GM11168 (cell line): ENCODE data around the gene NEDD4L.
"Not testable (repeated sequence)": the region's sequence is repeated elsewhere in the genome, so short reads cannot be mapped to it uniquely, and the experiment has no call there.

Experiments
- in situ Hi-C: fragments of 300-500 bp; cut with MboI; formaldehyde crosslinking; loops from one replicate; pipeline ENCODE4 v1.12.0; 2022; ENCODE audit warnings: low sequenced_read_pairs; ENCODE audit not compliant: unreplicated experiment

The NEDD4L gene

DNA sequence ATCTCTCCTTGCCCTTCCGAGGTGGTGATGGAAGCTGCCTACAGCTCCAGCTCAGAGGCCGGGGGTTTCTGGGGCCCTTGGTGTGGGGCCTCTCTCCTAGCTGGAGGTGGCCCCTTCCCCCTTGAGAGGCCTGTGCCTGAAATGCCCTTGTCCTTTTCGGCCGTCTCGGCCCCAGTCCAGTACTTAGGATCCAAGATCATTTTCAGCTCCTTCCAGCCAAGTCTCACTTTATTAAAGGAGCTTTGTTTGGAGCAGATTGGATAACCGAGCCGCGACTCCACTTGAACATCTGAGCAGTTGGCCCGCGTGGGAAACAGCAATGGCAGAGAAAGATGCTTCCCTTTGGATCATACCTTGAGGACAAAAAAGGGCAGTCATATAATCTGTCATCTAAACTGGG lies 125.0 kb downstream of the NEDD4L start:
- in situ Hi-C loops: no loop called here

DNA sequence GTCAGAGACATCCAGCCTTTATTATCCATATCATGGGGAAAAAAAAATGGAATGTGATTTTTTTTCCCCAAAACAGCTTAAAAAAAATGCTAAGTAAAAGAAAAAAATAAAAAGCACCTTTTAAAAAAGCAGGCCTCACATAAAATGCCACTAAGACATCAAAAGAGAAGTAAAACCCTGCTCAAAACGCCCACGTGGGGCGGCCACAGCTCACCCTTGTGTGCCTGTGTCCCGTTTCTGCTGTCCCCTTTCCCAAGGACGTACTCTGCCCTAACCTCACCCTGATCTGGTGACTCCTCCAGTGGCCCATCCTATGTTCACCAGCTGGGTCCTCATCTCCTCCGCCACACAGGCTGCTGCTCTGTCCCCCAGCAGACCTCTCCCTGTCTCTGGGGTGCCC lies 125.4 kb downstream of the NEDD4L start:
- in situ Hi-C loops: no loop called here

DNA sequence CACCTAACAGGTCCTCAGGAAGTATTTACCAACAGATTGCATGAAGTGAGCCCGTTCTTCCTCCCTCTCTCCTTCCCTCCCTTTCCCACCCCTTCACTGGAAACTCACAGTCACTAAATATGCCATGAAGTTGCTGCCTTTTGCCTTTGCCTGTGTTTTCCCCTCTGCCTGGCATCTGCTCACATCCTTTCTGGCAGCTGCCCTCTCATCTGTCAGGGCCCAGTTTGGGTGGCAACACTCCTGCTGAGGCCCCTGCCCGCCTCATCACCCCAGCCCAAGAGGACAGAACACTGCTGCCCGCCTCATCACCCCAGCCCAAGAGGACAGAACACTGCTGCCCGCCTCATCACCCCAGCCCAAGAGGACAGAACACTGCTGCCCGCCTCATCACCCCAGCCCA lies 126.0 kb downstream of the NEDD4L start:
- in situ Hi-C loops: not testable (repeated sequence)

DNA sequence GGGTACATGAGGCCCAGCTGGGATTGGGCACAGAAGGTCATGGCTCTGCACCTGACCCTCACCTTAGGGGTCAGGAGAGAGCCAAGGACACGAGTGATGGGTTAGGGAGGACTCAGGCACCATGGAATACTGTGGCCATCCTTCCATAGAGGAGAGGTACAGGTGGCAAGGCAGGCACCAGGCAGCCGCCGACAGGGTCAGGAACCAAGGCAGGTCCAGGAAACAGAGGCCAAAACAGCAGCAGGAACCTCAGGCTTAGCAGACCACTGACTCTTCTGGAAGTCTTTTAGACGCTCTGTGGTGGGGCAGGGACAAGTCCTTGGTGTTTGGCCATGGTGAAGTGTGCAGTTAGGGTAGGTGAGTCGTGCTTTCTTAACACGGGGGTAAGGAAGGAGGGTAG lies 128.0 kb downstream of the NEDD4L start:
- in situ Hi-C loops: no loop called here

DNA sequence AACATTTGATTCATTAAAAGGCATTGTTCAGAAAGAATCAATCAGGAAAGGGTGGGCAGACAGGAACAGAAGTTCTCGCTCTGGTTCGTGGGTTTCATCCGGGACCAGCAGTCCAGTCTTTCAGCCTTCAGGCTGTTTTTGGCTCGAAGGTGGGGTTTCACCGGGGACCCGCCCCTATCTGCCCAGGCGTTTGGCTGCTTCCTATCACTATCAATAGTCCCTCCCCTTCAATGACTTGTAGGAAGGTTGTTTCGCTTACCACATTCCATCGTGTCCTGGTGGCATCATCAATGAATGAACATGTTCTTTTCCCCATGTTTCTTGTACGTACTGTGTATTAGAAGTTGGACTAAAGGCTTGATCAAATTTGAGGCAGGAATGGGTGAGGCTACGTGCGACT lies 130.3 kb downstream of the NEDD4L start:
- in situ Hi-C loops: no loop called here

DNA sequence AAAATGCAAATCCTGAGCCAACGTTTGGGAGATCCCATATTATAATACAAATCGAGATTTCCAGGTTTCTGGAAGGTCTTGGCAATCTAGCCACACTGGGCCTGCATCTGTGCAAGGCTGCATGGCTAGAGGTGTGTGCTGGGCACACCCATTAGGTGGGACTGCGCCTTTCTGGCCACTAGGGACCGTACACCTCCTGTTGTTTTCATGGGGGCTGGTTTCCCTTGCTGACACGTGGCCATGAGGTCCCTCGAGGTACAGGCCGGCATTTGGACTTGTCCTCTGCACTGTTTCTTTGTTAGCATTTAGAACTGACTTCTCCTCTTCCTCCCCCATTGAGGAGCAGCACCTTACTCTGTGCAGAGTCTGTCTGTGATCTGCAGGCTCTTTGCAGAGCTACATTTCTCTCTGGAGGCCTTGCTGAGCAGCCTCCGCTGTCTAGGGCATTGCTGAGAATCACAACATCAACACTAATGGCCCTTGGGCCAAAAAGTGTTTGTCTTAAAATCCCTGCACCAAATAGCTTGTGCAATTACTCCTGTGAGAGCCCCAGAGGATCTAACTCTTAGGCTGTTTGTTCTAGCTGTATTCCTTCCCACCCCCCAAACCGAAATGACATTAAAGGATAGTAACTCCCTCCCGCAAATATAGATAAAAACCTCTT lies 131.2 kb downstream of the NEDD4L start:
- in situ Hi-C loops: no loop called here

DNA sequence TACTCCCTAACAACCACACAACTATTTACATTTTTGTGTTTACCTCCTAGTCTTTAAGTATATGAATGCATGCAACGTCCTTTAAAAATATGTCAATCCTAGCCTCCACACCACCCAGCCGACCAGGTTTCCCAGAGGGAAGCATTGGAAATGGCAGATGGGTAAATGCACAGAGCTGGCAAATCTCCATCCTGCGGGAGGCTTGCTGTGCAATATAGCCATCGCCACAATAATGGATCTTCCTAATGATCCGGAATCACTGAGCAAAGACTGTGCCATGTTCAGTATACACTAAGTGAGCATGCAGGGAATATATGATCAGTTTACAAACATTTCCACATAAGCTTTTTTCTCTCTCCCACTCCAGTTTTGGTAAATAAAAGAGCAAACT lies 131.8 kb downstream of the NEDD4L start:
- in situ Hi-C loops: no loop called here

DNA sequence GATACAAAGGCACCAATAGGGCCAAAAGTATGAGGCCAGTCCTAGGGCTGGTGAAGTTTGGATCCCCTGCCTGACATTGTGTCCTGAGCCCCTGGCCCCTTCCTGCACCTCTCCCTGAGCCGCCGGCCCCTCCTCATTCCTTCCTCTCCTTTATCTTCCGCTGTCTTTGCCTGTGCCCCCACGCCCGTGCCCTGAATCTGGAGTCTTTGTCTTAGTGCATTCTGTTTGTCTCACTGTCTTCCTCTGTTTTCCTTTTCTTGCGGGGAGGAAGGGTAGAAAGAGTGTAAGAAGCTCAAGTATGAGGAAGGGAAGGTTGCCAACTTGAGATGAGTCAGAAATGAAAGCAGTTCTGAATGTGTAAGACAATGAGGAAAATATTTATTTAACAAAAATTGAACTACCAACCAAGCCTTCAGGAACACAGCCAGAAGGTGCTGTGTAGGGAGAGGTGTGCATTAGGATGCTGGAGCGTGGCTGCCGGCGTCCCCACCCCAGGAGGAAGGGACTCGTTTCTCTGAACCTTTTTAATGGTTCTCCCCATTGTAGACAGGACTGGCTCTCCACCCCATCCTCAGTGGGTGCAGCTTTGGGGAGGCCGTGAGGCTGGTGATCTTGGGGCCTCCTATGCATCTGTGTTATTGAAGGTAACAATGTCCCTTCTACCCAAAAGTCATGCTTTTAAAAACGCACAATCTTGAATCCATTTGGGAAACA lies 133.1 kb downstream of the NEDD4L start:
- in situ Hi-C loops: no loop called here

DNA sequence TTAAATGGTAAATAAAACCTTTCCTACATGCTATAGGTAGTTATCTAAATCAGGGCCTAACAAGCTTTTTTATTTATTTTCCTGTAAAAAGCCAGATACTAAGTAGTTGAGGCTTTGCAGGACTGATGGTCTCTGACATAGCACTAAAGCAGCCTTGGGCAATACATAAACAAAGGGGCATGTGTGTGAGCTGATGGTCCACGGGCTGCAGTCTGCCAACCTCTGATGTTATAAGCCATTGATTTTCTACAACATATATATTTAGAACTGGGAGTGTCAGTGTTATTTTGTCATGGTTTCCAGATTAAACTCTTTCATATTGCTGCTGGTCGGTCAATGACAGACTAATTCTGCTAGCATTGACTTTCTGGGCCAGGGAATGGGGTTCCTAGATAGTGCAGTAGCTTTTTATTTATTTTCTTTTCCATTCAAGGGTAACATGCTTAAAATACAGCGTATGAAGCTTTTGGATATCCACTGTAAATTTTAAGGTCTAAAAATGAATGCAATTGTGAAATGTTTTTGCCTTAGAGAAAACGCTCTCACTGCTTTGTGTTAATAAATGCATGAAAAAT lies 134.0 kb downstream of the NEDD4L start:
- in situ Hi-C loops: no loop called here

DNA sequence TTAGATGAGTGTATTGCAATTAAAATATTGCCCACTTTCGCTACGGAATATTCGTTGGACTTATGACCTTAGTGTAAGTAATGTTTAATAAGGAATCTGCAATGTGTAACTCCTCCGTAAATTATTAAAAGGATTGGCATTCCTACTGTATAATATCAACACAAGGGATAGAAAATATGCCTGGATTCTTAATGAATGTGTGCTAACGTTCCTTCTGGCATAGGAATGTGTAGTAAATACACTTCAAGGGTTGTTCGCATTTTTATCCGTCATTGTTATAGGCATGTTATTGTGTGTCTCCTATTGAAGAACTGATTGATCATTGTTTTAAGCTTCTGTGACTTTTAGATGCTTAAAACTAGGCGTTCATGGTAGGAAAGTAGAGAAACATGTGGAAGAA lies 134.5 kb downstream of the NEDD4L start:
- in situ Hi-C loops: no loop called here

DNA sequence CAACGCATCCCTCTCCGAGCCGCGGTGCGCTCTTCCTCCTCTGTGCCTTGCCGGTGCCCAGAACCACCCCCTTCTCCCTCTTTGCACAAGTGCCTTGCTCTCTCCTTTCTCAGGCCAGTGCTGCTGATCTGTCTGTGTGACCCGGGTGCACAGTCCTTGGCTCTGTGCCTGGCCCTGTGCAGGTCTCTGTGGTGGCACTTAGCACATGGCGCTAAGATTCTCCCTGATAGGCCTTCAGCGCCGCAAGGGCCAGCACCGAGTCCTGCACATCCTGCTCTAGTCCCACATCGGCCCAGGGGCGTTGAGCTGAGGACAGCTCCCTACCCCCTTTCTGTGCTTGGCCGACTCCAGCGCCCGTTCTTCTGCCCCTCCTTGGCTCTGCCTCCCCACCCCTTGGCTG lies 136.1 kb downstream of the NEDD4L start:
- in situ Hi-C loops: no loop called here

DNA sequence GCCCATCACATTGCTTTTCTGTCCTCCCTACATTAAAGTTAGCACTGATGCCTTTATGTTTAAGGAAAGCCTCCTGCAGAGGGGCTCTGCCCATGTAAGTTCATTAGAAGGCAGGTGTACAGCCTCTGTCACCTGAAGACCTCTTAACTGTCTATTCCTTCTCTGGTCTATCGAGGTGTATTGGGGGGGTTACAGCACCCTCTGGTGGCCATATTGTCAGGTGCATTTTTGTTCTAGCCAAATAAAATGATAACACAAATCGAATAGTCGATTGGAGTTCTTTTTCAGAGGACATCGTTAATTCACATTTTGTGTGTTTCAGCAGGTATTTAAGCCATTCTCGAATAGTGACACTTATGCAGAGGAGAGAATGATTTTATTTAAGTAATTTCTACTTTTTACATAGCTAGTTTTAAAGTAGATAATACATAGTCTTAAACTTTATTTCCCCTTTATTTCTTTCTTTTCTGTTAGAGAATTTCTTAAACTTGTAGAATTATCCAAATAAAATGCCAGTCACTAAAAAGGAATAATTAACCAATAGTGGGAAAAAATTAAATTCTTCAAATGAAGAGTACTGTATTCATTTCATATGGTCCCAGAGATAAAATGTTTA lies 136.8 kb downstream of the NEDD4L start:
- in situ Hi-C loops: no loop called here

DNA sequence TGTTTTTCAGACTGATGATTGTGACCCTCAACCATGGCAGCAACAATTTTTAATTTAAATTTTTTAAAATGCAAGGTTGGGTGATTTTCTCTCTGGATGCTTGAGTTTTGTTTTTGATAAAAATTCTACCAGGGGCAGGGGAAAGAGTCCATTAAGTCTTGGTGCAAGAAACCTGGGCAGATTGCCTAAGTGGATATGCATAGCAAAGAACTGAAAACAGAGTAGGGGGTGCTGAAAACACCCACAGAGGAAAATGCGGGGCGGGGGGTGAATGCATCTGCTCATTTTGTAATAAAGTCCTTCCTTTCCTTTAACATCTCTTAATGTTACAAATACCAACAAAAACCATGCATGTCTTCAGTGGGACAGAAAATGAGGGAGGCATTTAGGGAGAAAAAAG lies 138.0 kb downstream of the NEDD4L start:
- in situ Hi-C loops: no loop called here

DNA sequence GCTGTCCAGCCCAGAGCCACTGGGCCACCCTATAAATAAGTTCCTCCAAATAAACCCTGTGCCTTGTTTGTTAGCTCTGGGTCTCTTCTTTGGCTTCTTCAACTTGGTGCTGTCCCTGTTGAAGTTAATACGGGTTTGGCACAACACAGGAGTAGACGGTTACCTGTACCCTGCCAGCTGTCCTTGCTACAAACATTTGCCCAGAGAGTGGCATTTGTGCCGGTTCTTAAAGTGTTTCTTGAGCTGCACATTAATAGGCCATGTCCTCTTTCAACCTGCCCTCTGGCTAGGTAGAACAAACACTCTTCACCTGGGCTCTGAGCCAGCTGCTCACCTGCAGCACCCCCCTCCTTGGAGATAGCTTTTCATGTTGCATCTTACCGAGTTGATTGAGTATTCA lies 139.2 kb downstream of the NEDD4L start:
- in situ Hi-C loops: no loop called here

DNA sequence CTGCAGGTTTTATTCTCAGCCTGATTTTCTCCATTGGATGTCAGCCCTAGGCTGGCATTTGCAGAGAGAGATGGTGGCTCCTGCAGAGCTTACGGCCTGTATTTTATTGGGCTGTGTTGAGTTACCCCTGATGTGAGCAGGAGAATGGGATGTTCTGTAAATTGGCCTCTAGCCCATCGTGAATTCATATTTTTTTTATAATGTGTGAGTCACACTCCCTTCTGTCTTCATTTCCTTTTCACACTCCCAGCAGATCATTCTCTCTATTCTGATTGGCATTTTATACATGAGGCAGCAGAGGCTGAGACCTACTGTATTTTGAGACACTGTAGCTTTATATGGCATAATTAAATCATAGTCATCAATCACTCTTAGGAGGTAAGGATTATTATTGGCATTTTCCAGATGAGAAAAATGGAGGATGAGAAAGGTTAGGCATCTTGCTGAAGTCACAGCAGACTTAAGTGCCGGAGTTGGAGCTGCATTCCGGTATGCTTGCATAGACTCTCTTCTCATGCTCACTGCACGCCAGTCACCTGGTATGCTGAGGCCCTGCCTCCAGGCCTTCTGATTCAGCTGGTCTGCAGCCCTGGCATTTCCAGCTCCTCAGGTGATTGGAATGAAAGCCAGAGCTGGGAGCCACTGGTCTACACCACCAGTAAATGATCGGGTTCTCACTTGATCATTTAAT lies 142.4 kb downstream of the NEDD4L start:
- in situ Hi-C loops: no loop called here

DNA sequence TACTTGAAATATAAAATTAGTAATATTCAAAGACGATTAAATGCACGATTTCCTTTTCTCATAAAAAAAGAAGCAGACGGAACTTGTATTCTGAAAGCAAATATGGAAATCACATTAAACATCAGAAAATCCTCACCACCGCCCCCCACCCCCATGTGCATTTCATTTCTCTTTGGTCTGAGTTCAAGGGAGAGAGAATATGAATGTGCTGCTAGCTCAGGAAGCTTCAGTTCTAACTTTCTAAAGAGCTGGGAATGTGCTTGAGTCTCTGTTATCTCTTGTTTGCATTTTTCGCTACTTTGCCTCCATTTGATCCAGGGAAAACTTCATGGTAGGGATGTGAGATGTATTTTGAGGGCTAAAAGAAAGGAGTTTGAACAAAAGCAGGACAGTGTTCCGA lies 143.6 kb downstream of the NEDD4L start:
- in situ Hi-C loops: no loop called here

DNA sequence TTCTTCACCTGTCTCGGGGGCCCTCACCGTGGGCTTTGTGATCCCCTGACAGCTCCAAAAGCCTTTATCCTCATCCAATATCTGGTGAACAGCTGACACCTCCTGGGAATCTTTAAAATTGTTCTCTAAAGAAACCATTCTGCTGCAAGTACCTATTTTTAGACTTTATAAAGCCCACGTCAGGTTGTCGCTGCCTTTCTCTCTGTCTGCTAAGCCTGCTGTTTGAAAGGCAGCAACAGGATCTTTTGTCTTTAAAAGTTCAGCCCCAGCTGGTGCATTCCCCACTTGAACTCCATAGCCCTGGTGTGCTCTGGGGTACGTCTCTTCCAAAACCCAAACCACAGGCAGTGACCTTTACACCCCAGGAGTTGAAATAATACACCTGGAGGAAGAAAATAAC lies 145.0 kb downstream of the NEDD4L start:
- in situ Hi-C loops: no loop called here

DNA sequence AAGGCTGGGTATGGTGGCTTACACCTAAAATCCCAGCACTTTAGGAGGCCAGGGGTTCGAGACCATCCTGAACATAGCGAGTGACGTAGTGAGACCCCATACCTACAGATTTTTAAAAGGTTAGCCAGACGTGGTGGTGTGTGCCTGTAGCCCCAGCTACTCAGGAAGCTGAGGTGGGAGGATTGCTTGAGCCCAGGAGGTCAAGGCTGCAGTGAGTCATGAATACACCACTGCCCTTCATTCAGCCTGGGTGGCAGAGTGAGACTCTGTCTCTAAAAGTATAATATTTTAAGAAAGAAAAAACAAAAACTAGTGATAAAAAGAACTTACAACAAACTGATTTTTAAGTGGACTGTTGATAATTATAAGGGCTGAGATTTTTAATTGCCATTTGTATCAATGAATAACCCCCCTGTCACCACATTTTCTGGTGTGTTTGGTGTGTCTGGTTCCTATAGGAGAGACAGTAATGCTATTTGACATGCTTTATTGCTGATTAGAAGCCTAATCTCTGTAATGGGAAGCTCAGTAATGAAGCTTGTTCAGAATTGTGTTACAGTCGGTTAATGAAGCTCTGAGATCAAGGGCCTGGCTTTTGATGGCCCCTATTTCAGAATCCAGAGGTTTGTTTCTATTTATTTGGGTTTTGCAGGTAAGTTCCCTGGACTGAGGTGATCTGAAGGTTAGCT lies 147.0 kb downstream of the NEDD4L start:
- in situ Hi-C loops: no loop called here

DNA sequence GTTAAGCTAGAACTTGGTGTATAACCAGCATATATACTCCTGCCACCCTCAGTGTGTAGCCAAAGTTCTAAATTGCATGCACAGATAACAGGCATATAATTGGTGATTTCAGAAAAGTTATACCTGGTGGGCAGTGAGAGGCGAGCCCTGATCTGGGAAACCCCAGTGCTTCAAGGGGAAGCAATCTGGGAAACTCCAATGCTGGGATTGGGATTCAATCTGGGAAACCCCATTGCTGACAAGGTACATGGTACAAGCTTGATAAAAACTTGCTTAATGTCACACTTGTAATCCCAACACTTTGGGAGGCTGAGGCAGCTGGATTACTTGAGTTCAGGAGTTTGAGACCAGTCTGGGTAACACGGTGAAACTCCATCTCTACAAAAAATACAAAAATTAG lies 147.6 kb downstream of the NEDD4L start:
- in situ Hi-C loops: no loop called here

DNA sequence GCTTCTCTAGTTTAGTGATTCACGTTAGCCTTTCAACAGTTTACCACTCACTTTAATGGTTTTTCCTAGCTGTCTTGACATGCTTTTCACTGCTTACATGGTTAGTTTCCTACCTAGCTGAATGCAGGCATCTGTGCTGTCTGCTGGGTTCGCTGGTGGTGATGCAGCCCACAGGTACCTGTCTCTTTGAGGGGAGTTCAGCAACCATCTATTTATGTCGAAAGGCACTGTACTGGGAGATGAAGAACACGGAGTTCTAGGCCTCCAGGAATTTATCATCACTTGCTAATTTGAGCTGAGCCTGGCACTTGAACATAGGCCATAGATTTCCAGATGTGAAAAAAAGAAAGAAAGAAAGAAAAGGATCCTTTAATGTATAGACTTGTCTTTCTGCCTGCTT lies 148.5 kb downstream of the NEDD4L start:
- in situ Hi-C loops: no loop called here
